Right lobe of liver (tissue), 4 donors: ENCODE measurements around the gene B9D1.

ENCODE experiments used
- POLR2A ChIP-seq: fragments of 450-650 bp; IDR thresholded peaks from one replicate; pipeline ENCODE4 v1.6.1; 2017; ENCODE audit warnings: antibody characterized with exemption, mild to moderate bottlenecking
- TF ChIP-seq, protein P1 (sequence below), 4 donors: fragments of 200-600 bp in 3 of 4; fragments of 450-650 bp in 1 of 4; IDR thresholded peaks; one replicate each; pipeline versions ENCODE4 v1.5.1 to v1.8.0; 2016 to 2022; ENCODE audit warnings: antibody characterized with exemption in 4 of 4, mild to moderate bottlenecking in 2 of 4
- donor health status: DM: no; HTN: no; CAD: no.
- donor health status: DM: no; HTN: no; CAD: no.
- donor health status: DM: no; HTN: yes; CAD: no.

DNA sequence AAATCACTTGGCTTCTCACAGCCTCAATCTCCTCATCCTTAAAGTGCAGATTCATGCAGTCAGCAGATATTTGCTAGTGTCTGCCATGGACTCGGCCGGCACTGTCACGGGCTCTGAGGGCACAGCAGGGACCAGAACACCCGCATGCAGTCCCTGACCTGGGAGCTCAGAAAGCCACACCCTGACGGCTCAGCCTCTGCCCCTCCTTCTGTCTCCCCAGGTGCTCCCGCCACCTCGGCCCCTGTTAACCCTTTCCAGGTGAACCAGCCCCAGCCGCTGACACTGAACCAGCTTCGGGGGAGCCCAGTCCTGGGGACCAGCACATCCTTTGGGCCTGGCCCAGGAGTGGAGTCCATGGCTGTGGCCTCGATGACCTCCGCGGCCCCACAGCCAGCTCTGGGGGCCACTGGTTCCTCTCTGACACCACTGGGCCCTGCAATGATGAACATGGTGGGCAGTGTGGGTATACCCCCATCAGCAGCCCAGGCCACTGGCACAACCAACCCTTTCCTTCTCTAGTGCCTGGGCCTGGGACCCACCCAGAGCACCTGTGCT lies 28.7 kb downstream of the B9D1 start:
- TF ChIP-seq, protein P1, sequence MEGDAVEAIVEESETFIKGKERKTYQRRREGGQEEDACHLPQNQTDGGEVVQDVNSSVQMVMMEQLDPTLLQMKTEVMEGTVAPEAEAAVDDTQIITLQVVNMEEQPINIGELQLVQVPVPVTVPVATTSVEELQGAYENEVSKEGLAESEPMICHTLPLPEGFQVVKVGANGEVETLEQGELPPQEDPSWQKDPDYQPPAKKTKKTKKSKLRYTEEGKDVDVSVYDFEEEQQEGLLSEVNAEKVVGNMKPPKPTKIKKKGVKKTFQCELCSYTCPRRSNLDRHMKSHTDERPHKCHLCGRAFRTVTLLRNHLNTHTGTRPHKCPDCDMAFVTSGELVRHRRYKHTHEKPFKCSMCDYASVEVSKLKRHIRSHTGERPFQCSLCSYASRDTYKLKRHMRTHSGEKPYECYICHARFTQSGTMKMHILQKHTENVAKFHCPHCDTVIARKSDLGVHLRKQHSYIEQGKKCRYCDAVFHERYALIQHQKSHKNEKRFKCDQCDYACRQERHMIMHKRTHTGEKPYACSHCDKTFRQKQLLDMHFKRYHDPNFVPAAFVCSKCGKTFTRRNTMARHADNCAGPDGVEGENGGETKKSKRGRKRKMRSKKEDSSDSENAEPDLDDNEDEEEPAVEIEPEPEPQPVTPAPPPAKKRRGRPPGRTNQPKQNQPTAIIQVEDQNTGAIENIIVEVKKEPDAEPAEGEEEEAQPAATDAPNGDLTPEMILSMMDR (IDR thresholded peaks at IDR 0.05) = no peak
- TF ChIP-seq POLR2A = no peak
